ENCODE data around the gene ELP6.

The ELP6 gene

DNA sequence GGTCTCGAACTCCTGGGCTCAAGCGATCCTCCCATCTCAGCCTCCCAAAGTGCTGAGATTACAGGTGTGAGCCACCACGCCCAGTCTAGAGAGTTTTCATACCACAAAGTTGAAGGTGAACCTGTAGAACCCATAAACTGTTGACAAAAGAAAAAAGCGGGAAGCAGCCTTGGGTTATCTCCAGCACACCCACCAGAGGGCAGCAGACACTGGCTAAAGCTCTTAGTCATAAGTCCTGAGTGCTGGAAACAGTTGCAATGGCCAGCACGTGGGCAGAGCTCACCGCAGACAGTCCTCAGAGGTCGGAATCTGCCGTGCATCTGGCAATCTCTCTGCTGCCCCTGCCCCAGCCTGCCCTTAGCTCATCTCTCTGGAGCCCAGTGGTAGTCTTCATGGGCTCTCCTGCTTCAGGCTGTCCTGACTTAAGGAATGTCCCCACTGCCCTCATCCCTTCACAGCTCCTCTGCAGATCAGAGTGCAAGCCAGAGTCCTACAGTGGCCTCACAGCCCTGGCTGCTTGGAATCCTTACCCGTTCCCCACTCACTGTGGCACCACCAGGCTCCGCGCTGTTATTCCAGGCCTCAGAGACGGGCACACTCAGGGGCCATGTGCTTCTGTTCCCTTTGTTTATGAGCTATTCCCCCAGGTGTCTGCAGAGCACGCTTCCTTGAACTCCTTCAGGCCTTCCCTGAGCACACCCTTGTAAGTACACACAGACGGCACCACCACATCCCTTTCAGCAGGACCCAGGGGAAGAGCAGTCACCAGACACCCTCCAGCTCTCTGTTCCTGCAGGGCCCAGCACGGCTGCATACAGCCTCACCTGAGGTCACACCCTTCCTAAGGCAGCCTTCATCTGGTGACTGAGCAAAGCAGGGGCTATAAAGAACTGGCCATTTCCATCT is 8.8 kb upstream of the ELP6 start:
- TF ChIP-seq, protein P1, sequence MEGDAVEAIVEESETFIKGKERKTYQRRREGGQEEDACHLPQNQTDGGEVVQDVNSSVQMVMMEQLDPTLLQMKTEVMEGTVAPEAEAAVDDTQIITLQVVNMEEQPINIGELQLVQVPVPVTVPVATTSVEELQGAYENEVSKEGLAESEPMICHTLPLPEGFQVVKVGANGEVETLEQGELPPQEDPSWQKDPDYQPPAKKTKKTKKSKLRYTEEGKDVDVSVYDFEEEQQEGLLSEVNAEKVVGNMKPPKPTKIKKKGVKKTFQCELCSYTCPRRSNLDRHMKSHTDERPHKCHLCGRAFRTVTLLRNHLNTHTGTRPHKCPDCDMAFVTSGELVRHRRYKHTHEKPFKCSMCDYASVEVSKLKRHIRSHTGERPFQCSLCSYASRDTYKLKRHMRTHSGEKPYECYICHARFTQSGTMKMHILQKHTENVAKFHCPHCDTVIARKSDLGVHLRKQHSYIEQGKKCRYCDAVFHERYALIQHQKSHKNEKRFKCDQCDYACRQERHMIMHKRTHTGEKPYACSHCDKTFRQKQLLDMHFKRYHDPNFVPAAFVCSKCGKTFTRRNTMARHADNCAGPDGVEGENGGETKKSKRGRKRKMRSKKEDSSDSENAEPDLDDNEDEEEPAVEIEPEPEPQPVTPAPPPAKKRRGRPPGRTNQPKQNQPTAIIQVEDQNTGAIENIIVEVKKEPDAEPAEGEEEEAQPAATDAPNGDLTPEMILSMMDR (IDR thresholded peaks at IDR 0.05) = peak; percentile 78

DNA sequence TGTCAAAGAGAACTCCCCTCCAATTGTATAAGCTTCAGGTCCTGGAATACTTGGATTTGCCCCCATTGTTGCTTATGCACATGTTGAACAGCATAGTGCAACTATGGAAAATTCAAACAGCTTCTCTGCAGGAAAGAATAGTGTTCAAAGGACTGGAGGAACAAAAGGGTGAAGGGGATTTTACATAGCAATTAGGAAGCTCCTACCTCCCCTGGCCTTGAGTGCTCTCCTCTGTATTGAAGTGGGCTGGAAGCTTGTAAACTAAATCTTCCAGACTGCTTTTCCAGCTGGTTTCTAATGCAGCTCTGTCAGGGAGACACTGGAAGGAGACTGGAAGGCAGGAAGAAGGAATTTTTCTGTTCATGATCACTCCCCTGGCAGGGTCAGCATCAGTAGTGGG is 7.2 kb upstream of the ELP6 start:
- TF ChIP-seq, protein P1 (IDR thresholded peaks at IDR 0.05) = no peak

DNA sequence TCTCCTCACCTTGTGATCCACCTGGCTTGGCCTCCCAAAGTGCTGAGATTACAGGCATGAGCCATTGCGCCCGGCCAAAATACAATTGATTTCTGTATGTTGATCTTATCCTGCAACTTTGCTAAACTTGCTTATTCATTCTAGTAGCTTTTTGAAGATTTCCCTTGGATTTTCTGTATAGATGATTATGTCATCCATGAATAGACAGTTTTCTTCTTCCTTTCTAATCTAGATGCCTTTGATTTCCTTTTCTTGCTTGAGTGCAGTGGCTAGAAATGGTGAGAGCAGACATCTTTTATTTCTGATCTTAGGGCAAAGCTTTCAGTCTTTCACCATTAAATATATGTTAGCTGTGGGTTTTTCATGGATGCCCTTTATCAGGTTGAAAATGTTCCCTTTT is 4.4 kb upstream of the ELP6 start:
- TF ChIP-seq, protein P1 (IDR thresholded peaks at IDR 0.05) = no peak

- TF ChIP-seq, protein P1 (IDR thresholded peaks at IDR 0.05) = no peak
Measured at GRCh38 chr3:47515864-47516319, 2.4 kb upstream of the ELP6 start.

GRCh38 chr3:47515100-47515499 is 1.6 kb upstream of the ELP6 start:
- TF ChIP-seq, protein P1 (IDR thresholded peaks at IDR 0.05) = no peak

DNA sequence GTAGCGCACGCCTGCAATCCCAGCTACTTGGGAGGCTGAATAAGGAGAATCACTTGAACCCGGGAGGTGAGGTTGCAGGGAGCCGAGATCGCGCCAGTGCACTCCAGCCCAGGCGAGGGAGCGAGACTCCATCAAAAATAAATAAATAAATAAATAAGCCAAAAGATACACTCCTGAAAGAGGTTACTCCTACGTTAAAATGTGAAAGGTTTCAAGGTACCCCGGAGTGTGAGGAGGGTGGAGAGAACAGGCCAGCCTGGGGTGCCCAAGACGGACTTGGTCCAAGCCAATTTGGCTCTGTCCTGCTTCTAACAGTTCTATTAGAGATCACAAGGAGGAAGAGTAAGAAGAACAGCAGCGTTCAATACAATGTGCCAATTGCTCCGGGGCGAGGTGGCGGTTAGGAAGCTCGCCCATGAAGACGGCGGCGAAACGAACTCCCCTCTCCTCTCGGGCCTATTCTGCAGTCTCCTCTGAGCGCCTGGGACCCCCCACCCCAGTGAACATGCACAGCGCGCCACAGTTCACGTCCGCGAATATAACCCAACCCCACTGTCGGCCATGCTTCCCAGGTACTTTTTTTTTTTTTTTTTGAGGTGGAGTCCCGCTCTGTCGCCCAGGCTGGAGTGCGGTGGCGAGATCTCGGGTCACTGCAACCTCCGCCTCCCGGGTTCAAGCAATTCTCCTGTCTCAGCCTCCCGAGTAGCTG is 942 bp downstream of the ELP6 start:
- TF ChIP-seq, protein P1 (IDR thresholded peaks at IDR 0.05) = no peak

GRCh38 chr3:47504113-47504512 is 9.4 kb downstream of the ELP6 start:
- TF ChIP-seq, protein P1 (IDR thresholded peaks at IDR 0.05) = no peak

All from LNCAP (cell line).